CD4-positive, alpha-beta T cell treated with Interleukin-12 subunit alpha and Interleukin-12 subunit beta, for 1 hour (primary cell): ENCODE results near the gene C2orf72.

Source experiments
- DNase-seq: peaks from one replicate; pipeline ENCODE4 v3.0.0-alpha.2; 2020

Gene C2orf72

DNA sequence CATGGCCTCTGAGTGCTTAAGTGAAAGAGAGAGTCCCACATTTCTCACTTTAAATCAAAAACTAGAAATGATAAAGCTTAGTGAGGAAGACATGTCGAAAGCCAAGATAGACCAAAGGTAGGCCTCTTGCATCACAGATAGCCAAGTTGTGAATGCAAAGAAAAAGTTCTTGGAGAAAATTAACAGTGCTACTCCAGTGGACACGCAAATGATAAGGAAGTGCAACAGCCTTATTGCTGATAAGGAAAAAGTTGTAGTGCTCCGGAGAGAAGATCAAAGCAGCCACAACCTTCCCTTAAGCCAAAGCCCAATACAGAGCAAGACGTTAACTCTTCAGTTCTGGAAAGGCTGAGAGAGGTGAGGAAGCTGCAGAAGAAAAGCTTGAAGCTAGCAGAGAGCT, 51.4 kb downstream of the C2orf72 start:
- DNase-seq, result no peak

GRCh38 chr2:231093933-231094332, 56.6 kb downstream of the C2orf72 start:
- DNase-seq, result no peak

- DNase-seq, result no peak
These were observed 57.5 kb downstream of the C2orf72 start for GRCh38 chr2:231094736-231095346.
